A673 (cell line): ENCODE results near the gene MCM3AP.

Experiments used
- EZH2 ChIP-seq: fragments of 200-600 bp; sonication (generic); IDR thresholded peaks from 2 replicates; pipeline ENCODE4 v1.6.1; 2017; ENCODE audit warnings: borderline replicate concordance, low read depth, mild to moderate bottlenecking, mixed read lengths, antibody characterized with exemption, low read length; ENCODE audit not compliant: poor library complexity, severe bottlenecking
- TF ChIP-seq, protein P1 (sequence below): fragments of 300-800, 200-600 bp; sonication (generic); conservative IDR thresholded peaks from 2 replicates; pipeline ENCODE4 v1.5.1; 2017; ENCODE audit warnings: low read depth, mild to moderate bottlenecking, antibody characterized with exemption, low read length, moderate library complexity, mixed read lengths

DNA sequence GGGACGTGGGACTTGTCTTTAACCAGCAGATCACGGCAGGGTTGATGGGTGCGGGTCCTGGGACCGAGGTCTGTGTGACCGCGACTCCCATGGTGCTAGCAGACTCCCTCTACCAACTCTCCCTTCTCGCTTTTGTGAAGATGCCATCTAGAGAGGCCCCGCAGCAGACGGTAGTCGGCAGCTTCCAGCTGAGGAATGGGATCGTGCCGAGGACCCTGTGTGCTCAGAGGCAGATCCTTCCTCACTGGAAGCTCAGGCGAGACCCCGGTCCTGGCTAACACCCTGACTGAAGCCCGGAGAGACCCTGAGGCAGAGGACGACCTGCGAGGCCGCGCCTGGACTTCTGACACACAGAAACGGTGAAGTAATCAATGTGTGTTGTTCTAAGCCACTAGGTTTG lies 88.7 kb downstream of the MCM3AP start:
- TF ChIP-seq, protein P1, sequence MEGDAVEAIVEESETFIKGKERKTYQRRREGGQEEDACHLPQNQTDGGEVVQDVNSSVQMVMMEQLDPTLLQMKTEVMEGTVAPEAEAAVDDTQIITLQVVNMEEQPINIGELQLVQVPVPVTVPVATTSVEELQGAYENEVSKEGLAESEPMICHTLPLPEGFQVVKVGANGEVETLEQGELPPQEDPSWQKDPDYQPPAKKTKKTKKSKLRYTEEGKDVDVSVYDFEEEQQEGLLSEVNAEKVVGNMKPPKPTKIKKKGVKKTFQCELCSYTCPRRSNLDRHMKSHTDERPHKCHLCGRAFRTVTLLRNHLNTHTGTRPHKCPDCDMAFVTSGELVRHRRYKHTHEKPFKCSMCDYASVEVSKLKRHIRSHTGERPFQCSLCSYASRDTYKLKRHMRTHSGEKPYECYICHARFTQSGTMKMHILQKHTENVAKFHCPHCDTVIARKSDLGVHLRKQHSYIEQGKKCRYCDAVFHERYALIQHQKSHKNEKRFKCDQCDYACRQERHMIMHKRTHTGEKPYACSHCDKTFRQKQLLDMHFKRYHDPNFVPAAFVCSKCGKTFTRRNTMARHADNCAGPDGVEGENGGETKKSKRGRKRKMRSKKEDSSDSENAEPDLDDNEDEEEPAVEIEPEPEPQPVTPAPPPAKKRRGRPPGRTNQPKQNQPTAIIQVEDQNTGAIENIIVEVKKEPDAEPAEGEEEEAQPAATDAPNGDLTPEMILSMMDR, result no peak
- TF ChIP-seq EZH2, result no peak
